Ectodermal cell (in vitro differentiated cells): ENCODE results near the gene TRANK1. TPM values are rescaled to one million over a fixed set of nuclear protein-coding genes. Genes with fewer than 3 reads are reported as not detected.

Source experiments
- H3K27ac ChIP-seq: 2 replicates; pipeline ENCODE4 v1.7.0; 2013; ENCODE audit warnings: mild to moderate bottlenecking, low read depth, low read length; ENCODE audit not compliant: insufficient read depth, poor library complexity, severe bottlenecking
- H3K27me3 ChIP-seq: 2 replicates; pipeline ENCODE4 v1.7.0; 2013; ENCODE audit warnings: mild to moderate bottlenecking, low read length; ENCODE audit not compliant: insufficient read depth, control insufficient read depth, poor library complexity, severe bottlenecking
- H3K36me3 ChIP-seq: one replicate; pipeline ENCODE4 v1.7.0; 2013; ENCODE audit warnings: low read length; ENCODE audit not compliant: control insufficient read depth, insufficient read depth
- H3K4me1 ChIP-seq: one replicate; pipeline ENCODE4 v1.7.0; 2013; ENCODE audit warnings: low read length; ENCODE audit not compliant: control insufficient read depth, insufficient read depth
- H3K4me3 ChIP-seq: 2 replicates; pipeline ENCODE4 v1.7.0; 2013; ENCODE audit warnings: low read depth, low read length, control low read depth; ENCODE audit not compliant: insufficient read depth
- H3K9me3 ChIP-seq: 2 replicates; pipeline ENCODE4 v1.7.0; 2013; ENCODE audit warnings: mild to moderate bottlenecking, low read length, moderate library complexity; ENCODE audit not compliant: control insufficient read depth
- WGBS, 2 experiments: methylation state at CpG; one replicate each; pipeline ENCODE4 v1.1.7; 2013; ENCODE audit warnings: missing lambda C conversion rate in 2 of 2; 5-methylcytosine and 5-hydroxymethylcytosine counted together
- polyA plus RNA-seq, 4 experiments: library from polyadenylated mRNA; stranded (reverse); fragments of 50-300 nt; gene quantifications; one replicate each; pipeline ENCODE4 v1.2.3, GENCODE V29; 2013

Gene TRANK1
- 7.4 TPM for polyA plus RNA-seq (2013, experiment 1 of 4)
- 9.9 TPM for polyA plus RNA-seq (2013, experiment 2 of 4)
- 7.4 TPM for polyA plus RNA-seq (2013, experiment 3 of 4)
- 9.2 TPM for polyA plus RNA-seq (2013, experiment 4 of 4)

- WGBS, 2 experiments: 5 to 6% methylated on average over 68 of the region's 68 CpGs
- Histone ChIP-seq H3K27me3 (peaks cover 33% of the 10 kb centered on the region), H3K4me3 (peak within 1 kb of the TSS; percentile 54), H3K27ac (no peak within 1 kb of the TSS), H3K36me3 (no peaks in the 10 kb centered on the region), H3K9me3 (no peaks in the 10 kb centered on the region), H3K4me1 (peaks cover 5% of the 10 kb centered on the region)
These were observed at the start of gene TRANK1 for GRCh38 chr3:36944641-36945270. Gene TRANK1 (minus strand): TSS chr3:36945054. CDS start chr3:36944809, 245 bp downstream.

- H3K36me3 ChIP-seq: peaks cover 5% of the 10 kb centered on the region
- no peaks in the 10 kb centered on the region for H3K27me3 ChIP-seq
- 2% methylated on average over 47 of the region's 47 CpGs for WGBS, 2 experiments
These were observed 48.8 kb upstream of the TRANK1 start, which contains the start of gene MLH1 for GRCh38 chr3:36993326-36994283. Gene MLH1 (plus strand): TSS chr3:36993518. CDS start chr3:36993548, 30 bp downstream.

GRCh38 chr3:36992806-36993325, 48.0 kb upstream of the TRANK1 start, which contains the start of gene EPM2AIP1:
Gene EPM2AIP1 (minus strand): TSS chr3:36993131. CDS start chr3:36993077, 54 bp downstream.
- Histone ChIP-seq H3K27ac (peak within 1 kb of the TSS; percentile 98), H3K4me1 (peaks cover 26% of the 10 kb centered on the region), H3K36me3 (peaks cover 5% of the 10 kb centered on the region), H3K27me3 (no peaks in the 10 kb centered on the region), H3K9me3 (no peaks in the 10 kb centered on the region), H3K4me3 (peak within 1 kb of the TSS; percentile 96)
- 0% methylated on average over 48 of the region's 48 CpGs for WGBS, 2 experiments

More at GRCh38 chr3:36993326-36994283, 48.8 kb upstream of the TRANK1 start, which contains the start of gene MLH1:
- H3K4me3 ChIP-seq: peak within 1 kb of the TSS; percentile 96
- no peaks in the 10 kb centered on the region for H3K9me3 ChIP-seq
- H3K4me1 ChIP-seq: peaks cover 26% of the 10 kb centered on the region
- peak within 1 kb of the TSS; percentile 98 for H3K27ac ChIP-seq

GRCh38 chr3:36991923-36992805, 47.3 kb upstream of the TRANK1 start:
- peaks cover under 1% of the 10 kb centered on the region for H3K36me3 ChIP-seq
- peak overlapping the region; percentile 96 for H3K4me3 ChIP-seq
- H3K9me3 ChIP-seq: no peaks in the 10 kb centered on the region
- H3K27me3 ChIP-seq: no peaks in the 10 kb centered on the region
- peak overlapping the region; percentile 98 for H3K27ac ChIP-seq
- peaks cover 26% of the 10 kb centered on the region for H3K4me1 ChIP-seq
- 5 to 8% methylated on average over 24 of the region's 24 CpGs for WGBS, 2 experiments

- Histone ChIP-seq H3K9me3 (no peaks in the 10 kb centered on the region), H3K27me3 (no peaks in the 10 kb centered on the region), H3K27ac (no peak overlapping the region), H3K4me1 (peaks cover 26% of the 10 kb centered on the region), H3K36me3 (peaks cover 5% of the 10 kb centered on the region), H3K4me3 (peak overlapping the region; percentile 96)
- whole genome bisulfite sequencing, 2 experiments: 73 to 85% methylated on average over 3 of the region's 3 CpGs
These were observed 46.3 kb upstream of the TRANK1 start for GRCh38 chr3:36991147-36991546.

DNA sequence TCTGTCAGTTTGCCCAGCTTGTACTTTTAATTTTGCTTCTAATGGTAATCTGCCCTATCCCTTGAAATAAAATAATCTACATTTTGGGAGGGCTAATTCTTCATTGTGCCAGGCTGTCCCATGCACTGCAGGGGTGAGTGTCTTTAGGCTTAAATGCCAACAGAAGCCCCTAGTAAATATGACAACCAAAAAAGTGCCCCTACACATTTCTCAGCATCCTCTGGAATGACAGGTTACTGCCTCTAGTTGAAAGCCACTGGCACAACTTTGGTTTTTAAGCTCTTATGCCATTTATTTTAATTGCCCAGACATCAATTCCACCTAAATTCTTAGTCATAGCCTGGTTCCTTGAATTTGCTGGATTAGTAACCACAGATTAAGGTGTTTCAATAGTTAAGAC, 44.7 kb upstream of the TRANK1 start:
- Histone ChIP-seq H3K4me1 (peaks cover 26% of the 10 kb centered on the region), H3K4me3 (peak overlapping the region; percentile 13), H3K27me3 (no peaks in the 10 kb centered on the region), H3K9me3 (no peaks in the 10 kb centered on the region), H3K27ac (no peak overlapping the region), H3K36me3 (peaks cover 11% of the 10 kb centered on the region)

GRCh38 chr3:36989005-36989404, 44.2 kb upstream of the TRANK1 start:
- H3K4me3 ChIP-seq: peak overlapping the region; percentile 13
- H3K36me3 ChIP-seq: peaks cover 11% of the 10 kb centered on the region
- no peaks in the 10 kb centered on the region for H3K9me3 ChIP-seq
- H3K27ac ChIP-seq: no peak overlapping the region
- peaks cover 26% of the 10 kb centered on the region for H3K4me1 ChIP-seq
- no peaks in the 10 kb centered on the region for H3K27me3 ChIP-seq
- 92 to 94% methylated on average over 2 to 3 of the region's 3 CpGs for WGBS, 2 experiments

- 91 to 95% methylated on average over 2 of the region's 2 CpGs for WGBS, 2 experiments
- H3K36me3 ChIP-seq: peaks cover 16% of the 10 kb centered on the region
- no peak overlapping the region for H3K27ac ChIP-seq
- H3K9me3 ChIP-seq: no peaks in the 10 kb centered on the region
- no peak overlapping the region for H3K4me3 ChIP-seq
- no peaks in the 10 kb centered on the region for H3K27me3 ChIP-seq
- peaks cover 26% of the 10 kb centered on the region for H3K4me1 ChIP-seq
These were observed 43.5 kb upstream of the TRANK1 start for GRCh38 chr3:36988356-36988755.

DNA sequence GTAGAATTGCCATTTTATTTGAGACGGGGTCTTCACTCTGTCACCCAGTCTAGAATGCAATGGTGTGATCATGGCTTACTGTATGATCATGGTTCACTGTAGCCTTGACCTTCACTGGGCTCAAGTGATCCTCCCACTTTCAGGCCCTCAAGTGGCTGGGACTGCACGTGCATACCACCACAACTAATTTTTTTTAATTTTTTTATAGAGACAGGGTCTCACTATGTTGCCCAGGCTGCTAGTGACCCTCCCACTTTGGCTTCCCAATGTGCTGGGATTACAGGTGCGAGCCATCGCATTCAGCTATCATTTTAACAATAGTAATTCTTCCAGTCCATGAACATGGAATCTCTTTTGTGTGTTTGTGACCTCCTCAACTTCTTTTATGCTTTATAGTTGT, 36.2 kb upstream of the TRANK1 start:
- H3K4me1 ChIP-seq: no peaks in the 10 kb centered on the region
- H3K27me3 ChIP-seq: no peaks in the 10 kb centered on the region
- no peak overlapping the region for H3K27ac ChIP-seq
- H3K36me3 ChIP-seq: peaks cover 12% of the 10 kb centered on the region
- no peak overlapping the region for H3K4me3 ChIP-seq
- no peaks in the 10 kb centered on the region for H3K9me3 ChIP-seq
- 91 to 93% methylated on average over 4 of the region's 4 CpGs for WGBS, 2 experiments
